ENCODE results near the gene FYCO1. TPM values are rescaled to one million over a fixed set of nuclear protein-coding genes. Genes with fewer than 3 reads are reported as not detected.

FYCO1 gene
- total RNA-seq, 4 donors from 2014 or later = 45.3 to 64.5 (median 53.7) TPM

DNA sequence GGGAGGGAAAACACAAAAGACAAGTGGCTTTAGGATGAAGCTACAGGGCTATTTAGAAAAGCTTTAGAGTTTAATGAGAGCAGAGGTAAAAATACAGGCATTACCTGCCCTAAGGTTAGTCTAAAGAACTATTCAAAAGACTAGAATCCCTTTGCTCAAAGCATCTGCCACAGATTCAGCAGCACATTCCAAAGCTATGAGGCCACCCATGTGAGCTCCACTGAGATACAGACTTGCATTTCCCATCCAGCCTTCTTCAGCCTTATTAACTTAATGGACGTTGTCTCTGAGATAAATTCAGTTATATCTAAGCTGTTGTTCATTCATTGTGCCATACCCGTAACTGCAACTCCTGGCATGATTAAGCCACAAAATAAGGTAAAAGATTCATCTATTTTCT is 26.9 kb downstream of the FYCO1 start:
- peaks cover 74% of the 10 kb centered on the region for H3K36me3 ChIP-seq
- H3K4me1 ChIP-seq = peaks cover 4% of the 10 kb centered on the region
- TF ChIP-seq POLR2A (IDR thresholded peaks at IDR 0.05) (no peak), EP300 (IDR thresholded peaks at IDR 0.05) (no peak), POLR2AphosphoS5 (IDR thresholded peaks at IDR 0.05) (no peak)
- TF ChIP-seq, protein P1, sequence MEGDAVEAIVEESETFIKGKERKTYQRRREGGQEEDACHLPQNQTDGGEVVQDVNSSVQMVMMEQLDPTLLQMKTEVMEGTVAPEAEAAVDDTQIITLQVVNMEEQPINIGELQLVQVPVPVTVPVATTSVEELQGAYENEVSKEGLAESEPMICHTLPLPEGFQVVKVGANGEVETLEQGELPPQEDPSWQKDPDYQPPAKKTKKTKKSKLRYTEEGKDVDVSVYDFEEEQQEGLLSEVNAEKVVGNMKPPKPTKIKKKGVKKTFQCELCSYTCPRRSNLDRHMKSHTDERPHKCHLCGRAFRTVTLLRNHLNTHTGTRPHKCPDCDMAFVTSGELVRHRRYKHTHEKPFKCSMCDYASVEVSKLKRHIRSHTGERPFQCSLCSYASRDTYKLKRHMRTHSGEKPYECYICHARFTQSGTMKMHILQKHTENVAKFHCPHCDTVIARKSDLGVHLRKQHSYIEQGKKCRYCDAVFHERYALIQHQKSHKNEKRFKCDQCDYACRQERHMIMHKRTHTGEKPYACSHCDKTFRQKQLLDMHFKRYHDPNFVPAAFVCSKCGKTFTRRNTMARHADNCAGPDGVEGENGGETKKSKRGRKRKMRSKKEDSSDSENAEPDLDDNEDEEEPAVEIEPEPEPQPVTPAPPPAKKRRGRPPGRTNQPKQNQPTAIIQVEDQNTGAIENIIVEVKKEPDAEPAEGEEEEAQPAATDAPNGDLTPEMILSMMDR (IDR thresholded peaks at IDR 0.05) = no peak
- H3K27me3 ChIP-seq = no peaks in the 10 kb centered on the region
- no peak overlapping the region for H3K4me3 ChIP-seq
- H3K27ac ChIP-seq = no peak overlapping the region
- DNase-seq (ENCODE audit: low spot score in 2 of 2) = no peak
- no peaks in the 10 kb centered on the region for H3K9me3 ChIP-seq
- WGBS = 79% methylated on average over 2 of the region's 2 CpGs

DNA sequence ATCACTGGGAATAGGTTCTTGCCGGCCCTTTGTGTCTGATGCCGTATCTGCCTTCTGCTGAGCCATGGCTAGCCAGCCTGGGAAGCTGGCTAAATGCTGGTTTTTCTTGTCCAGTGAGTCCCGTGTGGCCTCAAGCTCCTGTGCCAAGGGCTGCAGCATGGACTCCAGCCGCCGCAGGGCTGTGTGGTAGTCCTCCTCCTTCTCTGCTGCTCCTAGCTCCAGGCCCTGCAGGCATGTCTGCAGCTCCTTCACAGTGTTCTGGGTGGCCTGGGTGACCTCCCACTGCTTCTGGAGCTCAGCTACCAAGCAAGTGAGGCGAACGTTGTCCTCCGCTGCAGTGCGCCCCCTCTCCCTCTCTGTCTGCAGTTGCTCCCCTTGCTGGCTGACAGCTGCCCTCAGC is 27.5 kb downstream of the FYCO1 start:
- no peaks in the 10 kb centered on the region for H3K9me3 ChIP-seq
- H3K27me3 ChIP-seq = no peaks in the 10 kb centered on the region
- no peak overlapping the region for H3K4me3 ChIP-seq
- TF ChIP-seq, protein P1 (IDR thresholded peaks at IDR 0.05) = no peak
- TF ChIP-seq POLR2A (IDR thresholded peaks at IDR 0.05) = no peak
- TF ChIP-seq POLR2AphosphoS5 (IDR thresholded peaks at IDR 0.05) = no peak
- no peak for TF ChIP-seq EP300 (IDR thresholded peaks at IDR 0.05)
- peaks cover 74% of the 10 kb centered on the region for H3K36me3 ChIP-seq
- no peak for DNase-seq (ENCODE audit: low spot score in 2 of 2)
- 79% methylated on average over 7 of the region's 9 CpGs for WGBS
- peaks cover 4% of the 10 kb centered on the region for H3K4me1 ChIP-seq
- H3K27ac ChIP-seq = no peak overlapping the region

DNA sequence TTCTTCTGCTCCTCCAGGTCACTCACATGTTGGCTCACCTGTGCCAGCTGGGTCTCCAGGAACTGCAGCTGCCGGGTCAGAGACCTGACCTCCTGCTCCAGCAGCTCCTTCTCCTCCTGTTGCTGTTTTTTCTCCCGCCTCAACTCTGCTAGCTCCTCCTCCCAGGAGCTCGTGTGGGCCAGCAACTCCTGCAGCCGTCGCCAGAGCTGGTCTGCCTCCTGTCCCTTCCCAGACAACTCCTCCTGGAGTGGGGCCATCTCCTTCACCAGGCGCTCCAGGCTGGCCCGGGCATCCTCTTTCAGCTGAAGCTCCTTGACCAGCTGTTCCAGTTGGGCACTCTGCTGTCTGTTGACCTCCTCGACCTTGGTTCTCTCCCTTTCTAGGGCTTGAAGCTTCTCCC is 27.9 kb downstream of the FYCO1 start:
- Histone ChIP-seq H3K4me3 (no peak overlapping the region), H3K9me3 (no peaks in the 10 kb centered on the region), H3K27ac (no peak overlapping the region), H3K36me3 (peaks cover 75% of the 10 kb centered on the region), H3K27me3 (no peaks in the 10 kb centered on the region), H3K4me1 (peaks cover 4% of the 10 kb centered on the region)
- DNase-seq (ENCODE audit: low spot score in 2 of 2) = no peak
- 73% methylated on average over 8 of the region's 8 CpGs for WGBS
- TF ChIP-seq, protein P1 (IDR thresholded peaks at IDR 0.05) = no peak
- TF ChIP-seq POLR2A (IDR thresholded peaks at IDR 0.05) = no peak

DNA sequence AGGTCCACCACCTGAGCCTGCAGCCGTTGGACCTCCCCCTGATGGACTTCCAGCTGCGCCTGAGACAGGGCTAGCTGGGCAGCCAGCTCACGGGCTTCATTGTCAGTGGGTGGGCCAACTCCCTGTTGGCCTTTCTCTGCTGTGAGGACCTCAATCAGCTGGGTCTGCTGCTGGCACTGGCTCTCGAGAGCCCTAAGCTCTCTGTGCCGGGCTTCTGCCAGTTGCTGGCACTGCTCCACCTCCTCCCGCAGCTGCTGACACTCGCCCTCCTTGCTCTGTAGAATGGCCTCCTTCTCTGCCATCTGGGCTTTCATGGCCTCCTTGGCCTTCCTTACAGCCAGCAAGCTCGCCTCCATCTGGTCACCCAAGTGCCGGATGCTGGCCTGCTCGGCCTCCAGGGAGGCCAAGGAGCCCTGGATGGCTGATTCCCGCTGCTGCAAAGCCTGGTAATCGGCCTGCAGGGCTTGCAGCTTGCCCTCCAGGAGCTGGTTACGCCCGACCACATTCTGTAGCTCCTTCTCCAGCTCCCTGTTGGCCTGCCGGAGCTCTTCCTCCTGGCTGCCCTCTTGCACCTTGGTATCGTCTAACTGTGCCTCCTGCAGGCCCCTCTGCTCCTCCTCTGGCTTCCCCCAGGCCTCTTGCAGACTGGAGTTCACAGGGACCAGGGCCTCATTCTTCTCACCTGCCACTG is 28.5 kb downstream of the FYCO1 start:
- H3K27ac ChIP-seq = no peak overlapping the region
- no peaks in the 10 kb centered on the region for H3K27me3 ChIP-seq
- H3K36me3 ChIP-seq = peaks cover 81% of the 10 kb centered on the region
- WGBS = 86% methylated on average over 13 of the region's 16 CpGs
- TF ChIP-seq POLR2AphosphoS5 (IDR thresholded peaks at IDR 0.05) (no peak), EP300 (IDR thresholded peaks at IDR 0.05) (no peak), POLR2A (IDR thresholded peaks at IDR 0.05) (no peak)
- TF ChIP-seq, protein P1 (IDR thresholded peaks at IDR 0.05) = no peak
- DNase-seq (ENCODE audit: low spot score in 2 of 2) = no peak
- no peak overlapping the region for H3K4me3 ChIP-seq
- peaks cover 4% of the 10 kb centered on the region for H3K4me1 ChIP-seq
- H3K9me3 ChIP-seq = no peaks in the 10 kb centered on the region

DNA sequence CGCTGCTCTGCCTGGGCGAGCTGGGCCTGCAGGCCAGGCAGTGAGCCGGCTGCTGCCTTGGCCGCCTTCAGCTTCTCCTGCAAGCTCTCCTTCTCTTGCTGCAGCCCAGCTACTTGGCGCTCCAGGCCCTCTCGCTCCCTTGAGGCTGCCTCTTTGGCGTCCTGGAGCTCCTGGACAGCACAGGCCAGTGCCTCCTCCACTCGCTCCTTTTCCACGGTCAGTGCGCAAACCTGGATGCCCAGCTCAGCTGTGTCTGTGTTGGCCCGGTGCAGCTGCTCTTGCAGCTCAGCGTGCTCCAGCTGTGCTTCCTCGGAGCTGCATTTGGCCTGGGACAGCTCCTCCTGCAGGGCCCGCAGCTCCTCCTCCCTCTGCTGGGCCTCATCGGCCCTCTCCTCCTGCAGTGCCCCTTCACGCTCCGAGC is 29.2 kb downstream of the FYCO1 start:
- peaks cover 4% of the 10 kb centered on the region for H3K4me1 ChIP-seq
- DNase-seq (ENCODE audit: low spot score in 2 of 2) = no peak
- TF ChIP-seq, protein P1 (IDR thresholded peaks at IDR 0.05) = no peak
- TF ChIP-seq POLR2A (IDR thresholded peaks at IDR 0.05) (no peak), POLR2AphosphoS5 (IDR thresholded peaks at IDR 0.05) (no peak), EP300 (IDR thresholded peaks at IDR 0.05) (no peak)
- H3K36me3 ChIP-seq = peaks cover 88% of the 10 kb centered on the region
- 70% methylated on average over 6 of the region's 17 CpGs for WGBS
- H3K4me3 ChIP-seq = no peak overlapping the region
- H3K9me3 ChIP-seq = no peaks in the 10 kb centered on the region
- no peak overlapping the region for H3K27ac ChIP-seq
- no peaks in the 10 kb centered on the region for H3K27me3 ChIP-seq
